HepG2 (cell line): ENCODE results near the gene PIK3R3. TPM values are rescaled to one million over a fixed set of nuclear protein-coding genes. Genes with fewer than 3 reads are reported as not detected.

Experiments used
- ATAC-seq: fragments of 200-7000 bp; cut with Tn5 transposase; 3 replicates; pipeline ENCODE4 v1.9.1; 2020; ENCODE audit warnings: mild to moderate bottlenecking, moderate library complexity
- BruUV-seq: library from RNA; stranded (reverse); fragments of 400-500 nt; replicated peaks from 2 replicates; lab custom pipeline; 2021; lab: Mats Ljungman, UMichigan
- CTCF ChIA-PET: fragments of 300-600 bp; formaldehyde crosslinking; extraction: SDS; loops from one replicate; lab custom pipeline; 2021; ENCODE audit warnings: low total read pairs, inconsistent platforms, low intra/inter-chr PET ratio; lab: Yijun Ruan, JAX
- POLR2A ChIA-PET: fragments of 350-600 bp; sonication (Branson Sonifier 250); formaldehyde crosslinking; loops from one replicate; lab custom pipeline; 2020; ENCODE audit warnings: antibody characterized with exemption, inconsistent platforms; lab: Yijun Ruan, JAX
- DNase-seq: peaks from one replicate; pipeline ENCODE4 v3.0.0-alpha.2; 2015; ENCODE audit warnings: low spot score
- FAIRE-seq: peaks from 3 replicates; lab custom pipeline; 2011; peaks lifted over from hg19 to GRCh38; lab: Jason Lieb, UNC
- H2AFZ ChIP-seq: one replicate; pipeline ENCODE4 v1.6.1; 2011; ENCODE audit warnings: low read length, inconsistent platforms
- H3K27ac ChIP-seq: fragments of 300-600 bp; 3 replicates; pipeline ENCODE4 v1.8.0; 2011; ENCODE audit warnings: mixed run types, mild to moderate bottlenecking, mixed read lengths, low read length, inconsistent platforms; ENCODE audit not compliant: insufficient read depth; ENCODE audit errors: extremely low read length
- H3K27me3 ChIP-seq, 2 experiments: fragments of 200-600 bp in 1 of 2; 2 replicates in 1 of 2; 3 replicates in 1 of 2; pipeline versions ENCODE4 v1.6.0 to v1.8.0; 2011; ENCODE audit warnings: low read length in 2 of 2, mild to moderate bottlenecking in 2 of 2, moderate library complexity in 2 of 2, inconsistent platforms in 1 of 2; ENCODE audit not compliant: insufficient read depth in 2 of 2, control insufficient read depth in 1 of 2
- H3K36me3 ChIP-seq, 2 experiments: fragments of 200-600 bp in 1 of 2; replicated peaks in 1 of 2; 2 replicates in 1 of 2; 3 replicates in 1 of 2; pipeline versions ENCODE4 v1.5.1 to v1.8.0; 2011; ENCODE audit warnings: low read length in 2 of 2, inconsistent platforms in 1 of 2; ENCODE audit not compliant: insufficient read depth in 2 of 2, control insufficient read depth in 1 of 2
- H3K4me1 ChIP-seq: 2 replicates; pipeline ENCODE4 v1.5.1; 2012; ENCODE audit warnings: low read length, inconsistent platforms; ENCODE audit not compliant: insufficient read depth
- H3K4me2 ChIP-seq: 2 replicates; pipeline ENCODE4 v1.6.0; 2011; ENCODE audit warnings: low read depth, low read length, inconsistent platforms
- H3K4me3 ChIP-seq, 3 experiments: fragments of 200-600 bp in 1 of 3; sonication (generic), shearing (Covaris generic) in 1 of 3; replicated peaks in 1 of 3; 2 replicates each; pipeline ENCODE4 v1.5.1; 2011 to 2016; ENCODE audit warnings: low read length in 3 of 3, inconsistent platforms in 2 of 3, low read depth in 2 of 3, mild to moderate bottlenecking in 2 of 3, control low read depth in 1 of 3, mixed read lengths in 1 of 3; ENCODE audit not compliant: insufficient read depth in 1 of 3
- H3K79me2 ChIP-seq: one replicate; pipeline ENCODE4 v1.6.1; 2011; ENCODE audit warnings: low read length, inconsistent platforms; ENCODE audit not compliant: insufficient read depth
- H3K9ac ChIP-seq: 2 replicates; pipeline ENCODE4 v1.6.0; 2011; ENCODE audit warnings: mild to moderate bottlenecking, low read depth, low read length, inconsistent platforms; ENCODE audit not compliant: insufficient read depth
- H3K9me3 ChIP-seq: 2 replicates; pipeline ENCODE4 v1.5.1; 2012; ENCODE audit warnings: mild to moderate bottlenecking, low read length
- H4K20me1 ChIP-seq: 2 replicates; pipeline ENCODE4 v1.6.0; 2011; ENCODE audit warnings: inconsistent platforms, mild to moderate bottlenecking, low read length, moderate library complexity; ENCODE audit not compliant: insufficient read depth
- CHD2 ChIP-seq: IDR thresholded peaks from 2 replicates; pipeline ENCODE4 v1.6.1; 2011; ENCODE audit warnings: low read depth, low read length, improper control_type of control experiment
- GTF2F1 ChIP-seq: fragments of 150-350 bp; IDR thresholded peaks from 2 replicates; pipeline ENCODE4 v1.6.1; 2014; ENCODE audit warnings: low read length
- KLF13 ChIP-seq: sonication (generic); formaldehyde crosslinking; IDR thresholded peaks from 2 replicates; pipeline ENCODE4 v1.4.0; 2020; ENCODE audit warnings: mild to moderate bottlenecking, missing genetic modification reagents
- SOX6 ChIP-seq, 2 experiments: fragments of 450-650 bp in 1 of 2; sonication (generic) in 1 of 2; formaldehyde crosslinking in 1 of 2; IDR thresholded peaks; 2 replicates each; pipeline versions ENCODE4 v1.4.0 to v1.6.1; 2017 to 2020; ENCODE audit warnings: antibody characterized with exemption in 1 of 2, mild to moderate bottlenecking in 1 of 2, missing genetic modification reagents in 1 of 2
- TCF7L2 ChIP-seq: IDR thresholded peaks from 2 replicates; pipeline ENCODE4 v1.6.1; 2011; ENCODE audit warnings: mild to moderate bottlenecking, low read depth, low read length, moderate library complexity
- ZBTB7A ChIP-seq: sonication (generic); formaldehyde crosslinking; IDR thresholded peaks from 2 replicates; pipeline ENCODE4 v1.8.0; 2022; ENCODE audit warnings: mild to moderate bottlenecking, missing genetic modification reagents
- ZNF674 ChIP-seq: sonication (generic); formaldehyde crosslinking; IDR thresholded peaks from 2 replicates; pipeline ENCODE4 v1.5.0; 2020; ENCODE audit warnings: low read depth, mild to moderate bottlenecking, missing genetic modification reagents
- ZNF773 ChIP-seq: sonication (generic); formaldehyde crosslinking; IDR thresholded peaks from 2 replicates; pipeline ENCODE4 v1.4.0; 2020; ENCODE audit warnings: missing genetic modification reagents, borderline replicate concordance
- ZSCAN22 ChIP-seq: sonication (generic); formaldehyde crosslinking; IDR thresholded peaks from 2 replicates; pipeline ENCODE4 v1.4.0; 2020; ENCODE audit warnings: mild to moderate bottlenecking, missing genetic modification reagents
- WGBS: methylation state at CpG from one replicate; pipeline ENCODE4 v1.1.6; 2017; ENCODE audit warnings: low lambda C conversion rate; 5-methylcytosine and 5-hydroxymethylcytosine counted together
- in situ Hi-C: cut with HindIII; loops from 2 replicates; pipeline ENCODE4 v1.10.0; 2017; ENCODE audit warnings: low pct_unique_long_range_greater_than_20kb; ENCODE audit not compliant: extremely low pct_ligation_motif_present
- intact Hi-C: fragments of 100-400 bp; cut with micrococcal nuclease; formaldehyde crosslinking; loops from one replicate; pipeline ENCODE4 v1.10.0; 2022; ENCODE audit not compliant: unreplicated experiment
- polyA plus RNA-seq, 8 experiments: library from polyadenylated mRNA; depleted of rRNA in 3 of 8; stranded (reverse) in 7 of 8; unstranded in 1 of 8; fragments of >200 nt; fragmentation: Illumina TruSeq in 4 of 8; extraction: Trizol in 4 of 8; gene quantifications; 2 replicates each; pipeline versions ENCODE4 v1.2.1 to v1.2.3, GENCODE V29; 2011 to 2016; ENCODE audit warnings: low read depth in 4 of 8, missing spikeins in 1 of 8, mixed read lengths in 1 of 8; ENCODE audit not compliant: insufficient read depth in 1 of 8
- small RNA-seq, 3 experiments: library from RNA; depleted of rRNA; stranded (forward); fragments of <200 nt; gene quantifications; one replicate each; pipeline ENCODE3, GENCODE V24; 2012; ENCODE audit warnings: low read depth in 2 of 3, low replicate concordance in 1 of 3; ENCODE audit not compliant: insufficient read length in 3 of 3, insufficient read depth in 2 of 3
- total RNA-seq, 5 experiments: library from RNA; depleted of rRNA; stranded (reverse); fragments of >200 nt; fragmentation: Illumina TruSeq; extraction: Trizol; gene quantifications; 2 replicates each; pipeline ENCODE4 v1.2.3, GENCODE V29; 2016; ENCODE audit warnings: low read depth in 1 of 5
- TF ChIP-seq, protein P1 (sequence below): sonication (generic); formaldehyde crosslinking; IDR thresholded peaks from 2 replicates; pipeline ENCODE4 v1.5.1; 2020; ENCODE audit warnings: missing genetic modification reagents, mild to moderate bottlenecking, borderline replicate concordance
- TF ChIP-seq, protein P2 (sequence below): sonication (generic); formaldehyde crosslinking; IDR thresholded peaks from 2 replicates; pipeline ENCODE4 v1.5.0; 2020; ENCODE audit warnings: missing genetic modification reagents

PIK3R3 gene
- total and polyA plus RNA-seq, 2 of the 13 experiments (the other 11 are each of a cell fraction or from before 2014, with no cell fraction given), result 0.37 to 6.9 TPM

DNA sequence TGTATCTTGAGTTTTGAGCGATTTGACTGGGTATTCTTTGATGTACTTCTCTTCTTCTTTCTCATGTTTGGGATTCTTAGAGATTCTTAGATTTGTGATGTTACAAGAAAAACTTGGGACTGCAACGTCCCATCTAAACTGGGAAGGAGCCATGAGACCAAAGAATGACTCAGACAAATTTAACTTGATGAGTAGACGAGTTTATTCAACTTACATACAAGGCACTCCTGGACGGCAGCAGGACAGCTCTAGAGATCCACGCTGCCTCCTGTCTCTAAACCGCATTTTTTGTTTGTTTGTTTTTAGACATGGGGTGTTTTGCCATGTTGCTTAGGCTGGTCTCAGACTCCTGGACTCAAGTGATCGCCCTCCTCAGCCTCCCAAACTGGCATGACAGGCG lies 137.1 kb downstream of the PIK3R3 start (continued):
- TF ChIP-seq, protein P1, sequence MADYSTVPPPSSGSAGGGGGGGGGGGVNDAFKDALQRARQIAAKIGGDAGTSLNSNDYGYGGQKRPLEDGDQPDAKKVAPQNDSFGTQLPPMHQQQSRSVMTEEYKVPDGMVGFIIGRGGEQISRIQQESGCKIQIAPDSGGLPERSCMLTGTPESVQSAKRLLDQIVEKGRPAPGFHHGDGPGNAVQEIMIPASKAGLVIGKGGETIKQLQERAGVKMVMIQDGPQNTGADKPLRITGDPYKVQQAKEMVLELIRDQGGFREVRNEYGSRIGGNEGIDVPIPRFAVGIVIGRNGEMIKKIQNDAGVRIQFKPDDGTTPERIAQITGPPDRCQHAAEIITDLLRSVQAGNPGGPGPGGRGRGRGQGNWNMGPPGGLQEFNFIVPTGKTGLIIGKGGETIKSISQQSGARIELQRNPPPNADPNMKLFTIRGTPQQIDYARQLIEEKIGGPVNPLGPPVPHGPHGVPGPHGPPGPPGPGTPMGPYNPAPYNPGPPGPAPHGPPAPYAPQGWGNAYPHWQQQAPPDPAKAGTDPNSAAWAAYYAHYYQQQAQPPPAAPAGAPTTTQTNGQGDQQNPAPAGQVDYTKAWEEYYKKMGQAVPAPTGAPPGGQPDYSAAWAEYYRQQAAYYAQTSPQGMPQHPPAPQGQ (CRISPR knock-in tag), result no peak
- TF ChIP-seq GTF2F1 (no peak), CHD2 (no peak), ZBTB7A (CRISPR knock-in tag) (no peak)

DNA sequence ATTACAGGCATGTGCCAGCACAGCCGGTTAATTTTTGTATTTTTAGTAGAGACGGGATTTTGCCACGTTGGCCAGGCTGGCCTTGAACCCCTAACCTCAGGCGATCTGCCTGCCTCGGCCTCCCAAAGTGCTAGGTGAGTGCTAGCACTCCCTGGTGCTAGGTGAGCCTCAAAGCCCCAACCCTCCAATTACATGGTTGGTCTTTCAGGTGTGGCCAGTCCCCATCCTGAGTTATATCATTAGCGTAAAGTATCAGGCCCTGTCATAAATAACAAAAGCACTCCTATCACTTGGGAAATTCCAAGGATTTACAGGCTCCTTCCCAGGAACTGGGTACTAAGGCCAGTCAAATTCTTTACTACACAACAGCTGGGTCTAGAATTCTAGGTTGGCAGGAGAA lies 138.0 kb downstream of the PIK3R3 start:
- 98% methylated on average over 6 of the region's 6 CpGs for WGBS
- no peaks in the 10 kb centered on the region for H3K9me3 ChIP-seq
- H3K9ac ChIP-seq, result no peak overlapping the region
- no peak for FAIRE-seq
- H3K79me2 ChIP-seq, result peaks cover 6% of the 10 kb centered on the region
- TF ChIP-seq, protein P2, sequence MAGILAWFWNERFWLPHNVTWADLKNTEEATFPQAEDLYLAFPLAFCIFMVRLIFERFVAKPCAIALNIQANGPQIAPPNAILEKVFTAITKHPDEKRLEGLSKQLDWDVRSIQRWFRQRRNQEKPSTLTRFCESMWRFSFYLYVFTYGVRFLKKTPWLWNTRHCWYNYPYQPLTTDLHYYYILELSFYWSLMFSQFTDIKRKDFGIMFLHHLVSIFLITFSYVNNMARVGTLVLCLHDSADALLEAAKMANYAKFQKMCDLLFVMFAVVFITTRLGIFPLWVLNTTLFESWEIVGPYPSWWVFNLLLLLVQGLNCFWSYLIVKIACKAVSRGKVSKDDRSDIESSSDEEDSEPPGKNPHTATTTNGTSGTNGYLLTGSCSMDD (CRISPR knock-in tag), result no peak
- TF ChIP-seq TCF7L2 (no peak), ZSCAN22 (CRISPR knock-in tag) (no peak), KLF13 (CRISPR knock-in tag) (no peak), ZNF674 (no peak), SOX6 (IDR thresholded peaks at IDR 0.05) (no peak), SOX6 (CRISPR knock-in tag; IDR thresholded peaks at IDR 0.05) (no peak), ZNF773 (no peak)
- in situ Hi-C loops (no loop called here), intact Hi-C loops (no loop called here)
- ChIA-PET POLR2A (no interaction called here), CTCF (no interaction called here)
- no peak overlapping the region for H3K4me2 ChIP-seq
- H3K27ac ChIP-seq, result no peak overlapping the region
- no TSS peak for BruUV-seq
- no peaks in the 10 kb centered on the region for H4K20me1 ChIP-seq
- H3K36me3 ChIP-seq, result peaks cover 0 to under 1% of the 10 kb centered on the region in 2 experiments; a peak in 2 of 5 replicates
- no peak overlapping the region for H3K4me3 ChIP-seq
- H3K4me1 ChIP-seq, result peaks cover 23% of the 10 kb centered on the region
- no peaks in the 10 kb centered on the region for H3K27me3 ChIP-seq
- no peak for ATAC-seq
- DNase-seq, result no peak
- no peak overlapping the region for H2AFZ ChIP-seq

Small RNAs within 50 kb of the gene (small RNA-seq; reads per million reads assigned to genes)
- gene AL358075.3 (0 reads per million in 3 experiments), gene AL672043.1 (0 reads per million in 3 experiments)

Other genes starting within 250 kb of the PIK3R3 start
- gene TSPAN1, start 42.5 kb upstream of the PIK3R3 start, total RNA-seq (2016; rRNA removed; fragmentation: Illumina TruSeq; extraction: Trizol), result 1.2 and 1.7 TPM in 2 replicates
- gene TSPAN1, start 42.5 kb upstream of the PIK3R3 start, polyA plus RNA-seq (2011; rRNA removed), result 2.9 and 4.5 TPM in 2 replicates
- gene P3R3URF, start 43.9 kb upstream of the PIK3R3 start, total RNA-seq (2016; rRNA removed; fragmentation: Illumina TruSeq; extraction: Trizol), result not detected in 2 replicates
- not detected in 2 replicates for gene P3R3URF, start 43.9 kb upstream of the PIK3R3 start, polyA plus RNA-seq (2011; rRNA removed)
- gene POMGNT1, start 65.8 kb upstream of the PIK3R3 start, total RNA-seq (2016; rRNA removed; fragmentation: Illumina TruSeq; extraction: Trizol), result 25.5 and 33.9 TPM in 2 replicates
- gene POMGNT1, start 65.8 kb upstream of the PIK3R3 start, polyA plus RNA-seq (2011; rRNA removed), result 46.8 and 60.2 TPM in 2 replicates
- 0.07 and 0.10 TPM in 2 replicates for gene LURAP1, start 70.7 kb upstream of the PIK3R3 start, total RNA-seq (2016; rRNA removed; fragmentation: Illumina TruSeq; extraction: Trizol)
- 0.05 and 0.09 TPM in 2 replicates for gene LURAP1, start 70.7 kb upstream of the PIK3R3 start, polyA plus RNA-seq (2011; rRNA removed)
- 30.0 and 30.1 TPM in 2 replicates for gene RAD54L, start 115.1 kb upstream of the PIK3R3 start, total RNA-seq (2016; rRNA removed; fragmentation: Illumina TruSeq; extraction: Trizol)
- gene RAD54L, start 115.1 kb upstream of the PIK3R3 start, polyA plus RNA-seq (2011; rRNA removed), result 8.1 and 10.2 TPM in 2 replicates
- 51.9 and 53.6 TPM in 2 replicates for gene LRRC41, start 171.0 kb upstream of the PIK3R3 start, total RNA-seq (2016; rRNA removed; fragmentation: Illumina TruSeq; extraction: Trizol)
- 48.1 and 64.1 TPM in 2 replicates for gene LRRC41, start 171.0 kb upstream of the PIK3R3 start, polyA plus RNA-seq (2011; rRNA removed)
- gene UQCRH, start 171.1 kb upstream of the PIK3R3 start, total RNA-seq (2016; rRNA removed; fragmentation: Illumina TruSeq; extraction: Trizol), result 556 and 776 TPM in 2 replicates
- 389 and 548 TPM in 2 replicates for gene UQCRH, start 171.1 kb upstream of the PIK3R3 start, polyA plus RNA-seq (2011; rRNA removed)
- gene NSUN4, start 208.2 kb upstream of the PIK3R3 start, total RNA-seq (2016; rRNA removed; fragmentation: Illumina TruSeq; extraction: Trizol), result 23.5 and 27.1 TPM in 2 replicates
- 21.5 and 24.0 TPM in 2 replicates for gene NSUN4, start 208.2 kb upstream of the PIK3R3 start, polyA plus RNA-seq (2011; rRNA removed)